GM12892 (cell line): ENCODE results near the gene ACOT8.

Experiments
- POLR2A ChIP-seq: IDR thresholded peaks from 2 replicates; pipeline ENCODE4 v1.6.1; 2011; ENCODE audit warnings: low read depth, low read length, control low read depth
- POLR2AphosphoS5 ChIP-seq: IDR thresholded peaks from 2 replicates; pipeline ENCODE4 v1.6.1; 2011; ENCODE audit warnings: low read depth, low read length, control low read depth

DNA sequence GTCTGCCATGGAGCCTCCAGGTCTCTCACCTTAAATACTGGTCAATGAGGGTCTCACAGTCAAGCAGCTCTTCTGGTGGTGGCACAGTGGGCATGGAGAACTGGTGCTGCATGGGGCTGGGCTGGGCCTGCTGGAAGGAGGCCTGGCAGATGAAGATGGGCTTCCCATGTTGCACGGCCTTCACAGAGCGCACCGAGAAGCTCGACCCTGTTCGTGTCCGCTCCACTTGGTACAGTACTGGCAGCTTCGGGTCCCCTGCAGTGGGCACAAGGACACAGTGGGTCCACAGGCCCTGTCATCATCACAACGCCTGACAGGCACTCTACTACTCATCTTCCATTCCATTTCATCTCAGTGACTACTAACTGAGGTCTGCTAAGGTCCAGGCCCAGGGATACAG is 8.8 kb downstream of the ACOT8 start:
- TF ChIP-seq POLR2A (no peak), POLR2AphosphoS5 (no peak)
